Stomach (tissue), 9 donors: ENCODE data around the gene CTNNA3. TPM values are rescaled to one million over a fixed set of nuclear protein-coding genes. Genes with fewer than 3 reads are reported as not detected.

Experiments
- DNase-seq, 2 donors: peaks; one replicate each; pipeline versions ENCODE4 v3.0.0 to v3.0.0-alpha.2; 2013 to 2019
- H3K27ac ChIP-seq, 5 donors: fragments of 200-600 bp in 4 of 5; sonication (generic) in 4 of 5; one replicate each; pipeline ENCODE4 v1.5.1; 2013 to 2019; ENCODE audit warnings: mild to moderate bottlenecking in 1 of 5, moderate library complexity in 1 of 5
- H3K27me3 ChIP-seq, 3 donors: fragments of 200-600 bp; sonication (generic); one replicate each; pipeline ENCODE4 v1.5.1; 2017 to 2019; ENCODE audit warnings: mixed run types in 1 of 3
- H3K36me3 ChIP-seq, 4 donors: fragments of 200-600 bp; sonication (generic); 1 replicate in 3 of 4; 2 replicates in 1 of 4; pipeline ENCODE4 v1.5.1; 2016 to 2019
- H3K4me1 ChIP-seq, 4 donors: fragments of 200-600 bp; sonication (generic); one replicate each; pipeline ENCODE4 v1.5.1; 2016 to 2019
- H3K4me3 ChIP-seq, 4 donors: fragments of 200-600 bp; sonication (generic) in 3 of 4; one replicate each; pipeline ENCODE4 v1.5.1; 2016 to 2019; ENCODE audit warnings: mild to moderate bottlenecking in 1 of 4
- H3K9me3 ChIP-seq, 4 donors: fragments of 200-600 bp; sonication (generic); one replicate each; pipeline ENCODE4 v1.5.1; 2016 to 2019
- CTCF ChIP-seq, 7 experiments: fragments of 450-650 bp in 4 of 7; fragments of 200-600 bp in 3 of 7; sonication (generic) in 3 of 7; IDR thresholded peaks; one replicate each; pipeline ENCODE4 v1.5.1; 2016 to 2019; ENCODE audit warnings: antibody characterized with exemption in 7 of 7, control low read depth in 2 of 7, mild to moderate bottlenecking in 1 of 7
- EP300 ChIP-seq: sonication (generic); formaldehyde crosslinking; IDR thresholded peaks from one replicate; pipeline ENCODE4 v1.6.1; 2017; ENCODE audit warnings: antibody characterized with exemption
- POLR2A ChIP-seq, 4 donors: fragments of 450-650 bp; IDR thresholded peaks; one replicate each; pipeline ENCODE4 v1.6.1; 2016; ENCODE audit warnings: antibody characterized with exemption in 4 of 4, control low read depth in 2 of 4, mild to moderate bottlenecking in 1 of 4, moderate library complexity in 1 of 4
- POLR2AphosphoS5 ChIP-seq, 3 donors: sonication (generic); formaldehyde crosslinking; IDR thresholded peaks; one replicate each; pipeline ENCODE4 v1.6.1; 2016; ENCODE audit warnings: antibody characterized with exemption in 3 of 3
- WGBS, 5 donors: extraction: QIAGEN DNeasy Blood & Tissue Kit in 3 of 5; methylation state at CpG; one replicate each; pipeline versions ENCODE4 v1.1.5 to v1.1.7; 2013 to 2018; 5-methylcytosine and 5-hydroxymethylcytosine counted together
- intact Hi-C: fragments of 100-400 bp; cut with DNase I; formaldehyde crosslinking; loops from one replicate; pipeline ENCODE4 v1.15.1; 2023; ENCODE audit warnings: low total_unique reads
- polyA plus RNA-seq, 3 donors: library from polyadenylated mRNA; stranded (reverse); fragments of 200-250 nt; gene quantifications; one replicate each; pipeline ENCODE4 v1.2.3, GENCODE V29; 2013
- total RNA-seq, 5 donors: library from RNA; depleted of rRNA; stranded (reverse); fragments of >200 nt; gene quantifications; one replicate each; pipeline versions ENCODE4 v1.1.0 to v1.2.3, GENCODE V29; 2014 to 2016
- donor health status: healthy with polysubstance abuse.
- donor health status: Bipolar disorder and iron deficiency.
- donor health status: healthy.

Gene CTNNA3
- total and polyA plus RNA-seq, 8 donors: 0.14 to 46.1 (median 12.9) TPM; not detected in 2

GRCh38 chr10:65907199-65907712 lies 1788.7 kb downstream of the CTNNA3 start:
- DNase-seq: no peak
- Histone ChIP-seq H3K27ac (no peak overlapping the region), H3K27me3 (no peaks in the 10 kb centered on the region), H3K9me3 (no peaks in the 10 kb centered on the region), H3K4me3 (no peak overlapping the region), H3K4me1 (peaks cover 0 to 10% (median 5%) of the 10 kb centered on the region in 4 donors), H3K36me3 (no peaks in the 10 kb centered on the region)
- 75 to 93% (median 80%) methylated on average over 8 of the region's 8 CpGs for WGBS, 5 donors
- intact Hi-C loops: no loop called here
- no peak for TF ChIP-seq POLR2AphosphoS5 (IDR thresholded peaks at IDR 0.05)
- TF ChIP-seq EP300: no peak
- TF ChIP-seq CTCF (IDR thresholded peaks at IDR 0.05): no peak

GRCh38 chr10:65903620-65904019 lies 1792.4 kb downstream of the CTNNA3 start:
- intact Hi-C loops: no loop called here
- no peak for TF ChIP-seq POLR2A (IDR thresholded peaks at IDR 0.05)
- no peak for TF ChIP-seq POLR2AphosphoS5 (IDR thresholded peaks at IDR 0.05)
- no peak for TF ChIP-seq CTCF (IDR thresholded peaks at IDR 0.05)
- WGBS, 5 donors: 92 to 98% (median 94%) methylated on average over 4 of the region's 4 CpGs
- DNase-seq: no peak
- Histone ChIP-seq H3K36me3 (no peaks in the 10 kb centered on the region), H3K9me3 (no peaks in the 10 kb centered on the region), H3K4me3 (no peak overlapping the region), H3K27me3 (no peaks in the 10 kb centered on the region), H3K4me1 (no peaks in the 10 kb centered on the region), H3K27ac (no peak overlapping the region)

GRCh38 chr10:65900271-65900670 lies 1795.7 kb downstream of the CTNNA3 start:
- intact Hi-C loops: no loop called here

GRCh38 chr10:65898055-65898454 lies 1797.9 kb downstream of the CTNNA3 start:
- TF ChIP-seq POLR2A (IDR thresholded peaks at IDR 0.05) (no peak), POLR2AphosphoS5 (IDR thresholded peaks at IDR 0.05) (no peak), CTCF (IDR thresholded peaks at IDR 0.05) (no peak), EP300 (no peak)
- DNase-seq: no peak
- H3K27ac ChIP-seq: no peak overlapping the region
- H3K4me3 ChIP-seq: no peak overlapping the region
- no peaks in the 10 kb centered on the region for H3K36me3 ChIP-seq
- no peaks in the 10 kb centered on the region for H3K27me3 ChIP-seq
- intact Hi-C loops: no loop called here
- WGBS, 5 donors: 70 to 74% (median 72%) methylated on average over 1 of the region's 1 CpG
- no peaks in the 10 kb centered on the region for H3K4me1 ChIP-seq
- H3K9me3 ChIP-seq: no peaks in the 10 kb centered on the region

More at GRCh38 chr10:65900271-65900670, 1795.7 kb downstream of the CTNNA3 start:
- Histone ChIP-seq H3K9me3 (no peaks in the 10 kb centered on the region), H3K4me1 (no peaks in the 10 kb centered on the region), H3K4me3 (no peak overlapping the region), H3K27ac (no peak overlapping the region), H3K27me3 (no peaks in the 10 kb centered on the region), H3K36me3 (no peaks in the 10 kb centered on the region)
- no peak for DNase-seq
- WGBS, 5 donors: 71 to 90% (median 89%) methylated on average over 7 of the region's 7 CpGs
- TF ChIP-seq POLR2AphosphoS5 (IDR thresholded peaks at IDR 0.05) (no peak), CTCF (IDR thresholded peaks at IDR 0.05) (no peak), EP300 (no peak), POLR2A (IDR thresholded peaks at IDR 0.05) (no peak)
